ENCODE data around the gene CTNND2.

- TF ChIP-seq STAG1 (CRISPR knock-in tag; IDR thresholded peaks at IDR 0.05; ENCODE audit: borderline replicate concordance) (no peak), HDAC6 (IDR thresholded peaks at IDR 0.05; ENCODE audit: low read depth, low read length) (no peak), HNRNPUL1 (IDR thresholded peaks at IDR 0.05; ENCODE audit: low read length) (no peak), XRCC5 (IDR thresholded peaks at IDR 0.05; ENCODE audit: low read depth, low read length) (no peak), THRA (IDR thresholded peaks at IDR 0.05) (no peak), BRF1 (IDR thresholded peaks at IDR 0.05; ENCODE audit: borderline replicate concordance, extremely low read depth, insufficient read length) (no peak), PRPF4 (IDR thresholded peaks at IDR 0.05; ENCODE audit: insufficient read depth, low read depth, low read length, poor library complexity, severe bottlenecking) (no peak), NR2F6 (CRISPR knock-in tag; IDR thresholded peaks at IDR 0.05) (no peak), SRSF1 (IDR thresholded peaks at IDR 0.05; ENCODE audit: low read depth, low read length) (no peak), POLR2AphosphoS5 (IDR thresholded peaks at IDR 0.05; ENCODE audit: control insufficient read depth, insufficient read depth, low read depth, low read length) (no peak)
- TF ChIP-seq, protein P1, sequence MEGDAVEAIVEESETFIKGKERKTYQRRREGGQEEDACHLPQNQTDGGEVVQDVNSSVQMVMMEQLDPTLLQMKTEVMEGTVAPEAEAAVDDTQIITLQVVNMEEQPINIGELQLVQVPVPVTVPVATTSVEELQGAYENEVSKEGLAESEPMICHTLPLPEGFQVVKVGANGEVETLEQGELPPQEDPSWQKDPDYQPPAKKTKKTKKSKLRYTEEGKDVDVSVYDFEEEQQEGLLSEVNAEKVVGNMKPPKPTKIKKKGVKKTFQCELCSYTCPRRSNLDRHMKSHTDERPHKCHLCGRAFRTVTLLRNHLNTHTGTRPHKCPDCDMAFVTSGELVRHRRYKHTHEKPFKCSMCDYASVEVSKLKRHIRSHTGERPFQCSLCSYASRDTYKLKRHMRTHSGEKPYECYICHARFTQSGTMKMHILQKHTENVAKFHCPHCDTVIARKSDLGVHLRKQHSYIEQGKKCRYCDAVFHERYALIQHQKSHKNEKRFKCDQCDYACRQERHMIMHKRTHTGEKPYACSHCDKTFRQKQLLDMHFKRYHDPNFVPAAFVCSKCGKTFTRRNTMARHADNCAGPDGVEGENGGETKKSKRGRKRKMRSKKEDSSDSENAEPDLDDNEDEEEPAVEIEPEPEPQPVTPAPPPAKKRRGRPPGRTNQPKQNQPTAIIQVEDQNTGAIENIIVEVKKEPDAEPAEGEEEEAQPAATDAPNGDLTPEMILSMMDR (IDR thresholded peaks at IDR 0.05 in 2 of 3, conservative IDR thresholded peaks at IDR 0.05 in 1 of 3; ENCODE audit: insufficient read depth in 2 of 3, low read depth in 1 of 3, low read length in 3 of 3), result no peak
- TF ChIP-seq, protein P2, sequence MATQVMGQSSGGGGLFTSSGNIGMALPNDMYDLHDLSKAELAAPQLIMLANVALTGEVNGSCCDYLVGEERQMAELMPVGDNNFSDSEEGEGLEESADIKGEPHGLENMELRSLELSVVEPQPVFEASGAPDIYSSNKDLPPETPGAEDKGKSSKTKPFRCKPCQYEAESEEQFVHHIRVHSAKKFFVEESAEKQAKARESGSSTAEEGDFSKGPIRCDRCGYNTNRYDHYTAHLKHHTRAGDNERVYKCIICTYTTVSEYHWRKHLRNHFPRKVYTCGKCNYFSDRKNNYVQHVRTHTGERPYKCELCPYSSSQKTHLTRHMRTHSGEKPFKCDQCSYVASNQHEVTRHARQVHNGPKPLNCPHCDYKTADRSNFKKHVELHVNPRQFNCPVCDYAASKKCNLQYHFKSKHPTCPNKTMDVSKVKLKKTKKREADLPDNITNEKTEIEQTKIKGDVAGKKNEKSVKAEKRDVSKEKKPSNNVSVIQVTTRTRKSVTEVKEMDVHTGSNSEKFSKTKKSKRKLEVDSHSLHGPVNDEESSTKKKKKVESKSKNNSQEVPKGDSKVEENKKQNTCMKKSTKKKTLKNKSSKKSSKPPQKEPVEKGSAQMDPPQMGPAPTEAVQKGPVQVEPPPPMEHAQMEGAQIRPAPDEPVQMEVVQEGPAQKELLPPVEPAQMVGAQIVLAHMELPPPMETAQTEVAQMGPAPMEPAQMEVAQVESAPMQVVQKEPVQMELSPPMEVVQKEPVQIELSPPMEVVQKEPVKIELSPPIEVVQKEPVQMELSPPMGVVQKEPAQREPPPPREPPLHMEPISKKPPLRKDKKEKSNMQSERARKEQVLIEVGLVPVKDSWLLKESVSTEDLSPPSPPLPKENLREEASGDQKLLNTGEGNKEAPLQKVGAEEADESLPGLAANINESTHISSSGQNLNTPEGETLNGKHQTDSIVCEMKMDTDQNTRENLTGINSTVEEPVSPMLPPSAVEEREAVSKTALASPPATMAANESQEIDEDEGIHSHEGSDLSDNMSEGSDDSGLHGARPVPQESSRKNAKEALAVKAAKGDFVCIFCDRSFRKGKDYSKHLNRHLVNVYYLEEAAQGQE (IDR thresholded peaks at IDR 0.05; ENCODE audit: borderline replicate concordance), result no peak
- TF ChIP-seq, protein P2 (CRISPR knock-in tag; IDR thresholded peaks at IDR 0.05; ENCODE audit: low read depth), result no peak
- TF ChIP-seq, protein P3, sequence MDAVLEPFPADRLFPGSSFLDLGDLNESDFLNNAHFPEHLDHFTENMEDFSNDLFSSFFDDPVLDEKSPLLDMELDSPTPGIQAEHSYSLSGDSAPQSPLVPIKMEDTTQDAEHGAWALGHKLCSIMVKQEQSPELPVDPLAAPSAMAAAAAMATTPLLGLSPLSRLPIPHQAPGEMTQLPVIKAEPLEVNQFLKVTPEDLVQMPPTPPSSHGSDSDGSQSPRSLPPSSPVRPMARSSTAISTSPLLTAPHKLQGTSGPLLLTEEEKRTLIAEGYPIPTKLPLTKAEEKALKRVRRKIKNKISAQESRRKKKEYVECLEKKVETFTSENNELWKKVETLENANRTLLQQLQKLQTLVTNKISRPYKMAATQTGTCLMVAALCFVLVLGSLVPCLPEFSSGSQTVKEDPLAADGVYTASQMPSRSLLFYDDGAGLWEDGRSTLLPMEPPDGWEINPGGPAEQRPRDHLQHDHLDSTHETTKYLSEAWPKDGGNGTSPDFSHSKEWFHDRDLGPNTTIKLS (IDR thresholded peaks at IDR 0.05; ENCODE audit: borderline replicate concordance, low read depth), result no peak
Measured at GRCh38 chr5:11128021-11128420, 776.2 kb downstream of the CTNND2 start.

Data from K562 (cell line).